Thyroid gland (tissue), 4 donors: ENCODE data around the gene DAG1. TPM values are rescaled to one million over a fixed set of nuclear protein-coding genes. Genes with fewer than 3 reads are reported as not detected.
A peak's percentile ranks its signal among the peaks of the same experiment; 100 is the strongest.

Experiments
- DNase-seq, 2 donors: peaks; one replicate each; pipeline ENCODE4 v3.0.0-alpha.2; 2019
- H3K27ac ChIP-seq, 3 donors: fragments of 200-600 bp; sonication (generic); 1 replicate in 2 of 3; 2 replicates in 1 of 3; pipeline ENCODE4 v1.5.1; 2016 to 2019; ENCODE audit warnings: mild to moderate bottlenecking in 1 of 3, moderate library complexity in 1 of 3
- H3K27me3 ChIP-seq: fragments of 200-600 bp; sonication (generic); one replicate; pipeline ENCODE4 v1.5.1; 2019
- H3K36me3 ChIP-seq, 2 donors: fragments of 200-600 bp; sonication (generic); one replicate each; pipeline ENCODE4 v1.5.1; 2016 to 2019
- H3K4me1 ChIP-seq, 2 donors: fragments of 200-600 bp; sonication (generic); one replicate each; pipeline ENCODE4 v1.5.1; 2017 to 2019
- H3K4me3 ChIP-seq, 3 donors: fragments of 200-600 bp; sonication (generic); replicated peaks in 1 of 3; 1 replicate in 2 of 3; 2 replicates in 1 of 3; pipeline ENCODE4 v1.5.1; 2016; ENCODE audit warnings: mild to moderate bottlenecking in 1 of 3
- H3K9me3 ChIP-seq: fragments of 200-600 bp; sonication (generic); one replicate; pipeline ENCODE4 v1.5.1; 2017
- POLR2A ChIP-seq, 2 donors: fragments of 450-650 bp; IDR thresholded peaks; one replicate each; pipeline ENCODE4 v1.6.1; 2017; ENCODE audit warnings: antibody characterized with exemption in 2 of 2, mild to moderate bottlenecking in 2 of 2, moderate library complexity in 1 of 2
- WGBS, 2 donors: methylation state at CpG; one replicate each; pipeline ENCODE4 v1.1.5; 2017; 5-methylcytosine and 5-hydroxymethylcytosine counted together
- intact Hi-C: fragments of 100-400 bp; cut with DNase I; formaldehyde crosslinking; loops from one replicate; pipeline ENCODE4 v1.15.1; 2023
- total RNA-seq, 4 donors: library from RNA; depleted of rRNA; stranded (reverse); fragments of >200 nt; gene quantifications; one replicate each; pipeline ENCODE4 v1.2.3, GENCODE V29; 2016
- TF ChIP-seq, protein P1 (sequence below), 6 experiments: fragments of 200-600 bp in 3 of 6; fragments of 450-650 bp in 3 of 6; sonication (generic) in 3 of 6; IDR thresholded peaks; one replicate each; pipeline ENCODE4 v1.5.1; 2016 to 2019; ENCODE audit warnings: antibody characterized with exemption in 6 of 6, mild to moderate bottlenecking in 2 of 6, inconsistent platforms in 1 of 6, moderate library complexity in 1 of 6

The DAG1 gene
- total RNA-seq, 4 donors from 2014 or later: 55.1 to 86.7 (median 79.6) TPM

GRCh38 chr3:49556500-49557275 lies 86.6 kb downstream of the DAG1 start:
- no peaks in the 10 kb centered on the region for H3K9me3 ChIP-seq
- no peaks in the 10 kb centered on the region for H3K36me3 ChIP-seq
- H3K4me1 ChIP-seq: peaks cover 13 to 15% of the 10 kb centered on the region in 2 donors
- H3K4me3 ChIP-seq: no peak overlapping the region
- no peak for DNase-seq
- 85 to 98% methylated on average over 2 to 3 of the region's 3 CpGs for WGBS, 2 donors
- TF ChIP-seq, protein P1, sequence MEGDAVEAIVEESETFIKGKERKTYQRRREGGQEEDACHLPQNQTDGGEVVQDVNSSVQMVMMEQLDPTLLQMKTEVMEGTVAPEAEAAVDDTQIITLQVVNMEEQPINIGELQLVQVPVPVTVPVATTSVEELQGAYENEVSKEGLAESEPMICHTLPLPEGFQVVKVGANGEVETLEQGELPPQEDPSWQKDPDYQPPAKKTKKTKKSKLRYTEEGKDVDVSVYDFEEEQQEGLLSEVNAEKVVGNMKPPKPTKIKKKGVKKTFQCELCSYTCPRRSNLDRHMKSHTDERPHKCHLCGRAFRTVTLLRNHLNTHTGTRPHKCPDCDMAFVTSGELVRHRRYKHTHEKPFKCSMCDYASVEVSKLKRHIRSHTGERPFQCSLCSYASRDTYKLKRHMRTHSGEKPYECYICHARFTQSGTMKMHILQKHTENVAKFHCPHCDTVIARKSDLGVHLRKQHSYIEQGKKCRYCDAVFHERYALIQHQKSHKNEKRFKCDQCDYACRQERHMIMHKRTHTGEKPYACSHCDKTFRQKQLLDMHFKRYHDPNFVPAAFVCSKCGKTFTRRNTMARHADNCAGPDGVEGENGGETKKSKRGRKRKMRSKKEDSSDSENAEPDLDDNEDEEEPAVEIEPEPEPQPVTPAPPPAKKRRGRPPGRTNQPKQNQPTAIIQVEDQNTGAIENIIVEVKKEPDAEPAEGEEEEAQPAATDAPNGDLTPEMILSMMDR (IDR thresholded peaks at IDR 0.05): no peak
- TF ChIP-seq POLR2A (IDR thresholded peaks at IDR 0.05): no peak
- H3K27ac ChIP-seq: no peak overlapping the region
- no peaks in the 10 kb centered on the region for H3K27me3 ChIP-seq
- intact Hi-C loops: no loop called here

- no peaks in the 10 kb centered on the region for H3K27me3 ChIP-seq
- intact Hi-C loops: no loop called here
- H3K27ac ChIP-seq: no peak overlapping the region
- H3K4me1 ChIP-seq: no peaks in the 10 kb centered on the region
- no peaks in the 10 kb centered on the region for H3K9me3 ChIP-seq
- no peak for TF ChIP-seq POLR2A (IDR thresholded peaks at IDR 0.05)
- TF ChIP-seq, protein P1 (IDR thresholded peaks at IDR 0.05): no peak
- DNase-seq: peak; percentile 15 to 63
- no peak overlapping the region for H3K4me3 ChIP-seq
- H3K36me3 ChIP-seq: no peaks in the 10 kb centered on the region
- WGBS, 2 donors: 51 to 60% methylated on average over 2 to 4 of the region's 4 CpGs
Observed at GRCh38 chr3:49563040-49563578, 93.0 kb downstream of the DAG1 start.

DNA sequence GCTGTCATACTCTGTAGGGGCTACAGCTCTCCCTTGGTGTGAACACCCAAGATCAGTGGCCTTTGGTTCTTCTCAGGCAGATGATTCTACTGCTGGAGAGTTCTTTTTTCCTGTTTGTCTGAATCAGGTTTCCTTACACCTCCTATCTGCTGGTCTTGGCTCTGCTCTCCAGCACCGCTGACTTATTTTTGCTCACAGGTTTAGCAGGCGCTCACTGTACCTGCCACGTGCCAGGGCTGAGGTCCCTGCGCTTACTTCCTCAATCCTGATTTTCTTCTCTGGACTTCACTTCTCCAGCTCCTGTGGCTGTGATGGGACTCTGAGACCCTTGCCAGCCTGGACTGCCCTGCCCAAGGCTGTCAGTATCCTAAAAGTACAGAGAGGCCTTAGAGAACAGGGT lies 93.7 kb downstream of the DAG1 start:
- Histone ChIP-seq H3K36me3 (no peaks in the 10 kb centered on the region), H3K4me1 (no peaks in the 10 kb centered on the region), H3K9me3 (no peaks in the 10 kb centered on the region), H3K4me3 (no peak overlapping the region), H3K27ac (no peak overlapping the region), H3K27me3 (no peaks in the 10 kb centered on the region)
- 94 to 96% methylated on average over 4 of the region's 4 CpGs for WGBS, 2 donors
- no peak for DNase-seq
- TF ChIP-seq, protein P1 (IDR thresholded peaks at IDR 0.05): no peak
- TF ChIP-seq POLR2A (IDR thresholded peaks at IDR 0.05): no peak
- intact Hi-C loops: no loop called here

- no peaks in the 10 kb centered on the region for H3K4me1 ChIP-seq
- H3K9me3 ChIP-seq: no peaks in the 10 kb centered on the region
- TF ChIP-seq, protein P1 (IDR thresholded peaks at IDR 0.05): no peak
- intact Hi-C loops: no loop called here
- no peak overlapping the region for H3K4me3 ChIP-seq
- no peak overlapping the region for H3K27ac ChIP-seq
- no peaks in the 10 kb centered on the region for H3K36me3 ChIP-seq
- 88 to 95% methylated on average over 2 of the region's 2 CpGs for WGBS, 2 donors
- no peak for DNase-seq
- no peaks in the 10 kb centered on the region for H3K27me3 ChIP-seq
Observed at GRCh38 chr3:49566312-49566711, 96.2 kb downstream of the DAG1 start.

DNA sequence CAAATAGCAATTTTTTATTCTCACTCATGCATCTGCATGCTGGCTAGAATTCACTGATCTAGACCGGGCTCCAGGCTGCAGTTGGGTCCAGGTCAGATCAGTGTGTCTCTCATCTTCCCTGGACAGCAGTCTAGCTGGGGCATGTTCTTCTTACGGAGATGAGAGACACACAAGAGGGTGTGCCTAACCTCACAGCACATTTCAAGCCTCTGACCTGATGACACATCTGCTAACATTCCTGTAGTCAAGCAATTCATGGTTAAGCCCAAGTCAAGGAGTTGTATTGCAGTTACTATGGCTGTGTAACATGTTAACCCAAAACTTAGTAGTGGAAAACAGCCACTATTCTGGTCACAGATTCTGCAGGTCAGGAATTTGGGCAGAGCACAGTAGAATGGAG lies 97.3 kb downstream of the DAG1 start:
- TF ChIP-seq, protein P1 (IDR thresholded peaks at IDR 0.05): no peak
- TF ChIP-seq POLR2A (IDR thresholded peaks at IDR 0.05): no peak
- H3K27me3 ChIP-seq: no peaks in the 10 kb centered on the region
- no peaks in the 10 kb centered on the region for H3K36me3 ChIP-seq
- H3K9me3 ChIP-seq: no peaks in the 10 kb centered on the region
- WGBS, 2 donors: 40 to 88% methylated on average over 2 of the region's 2 CpGs
- DNase-seq: no peak
- H3K27ac ChIP-seq: no peak overlapping the region
- H3K4me1 ChIP-seq: no peaks in the 10 kb centered on the region
- H3K4me3 ChIP-seq: no peak overlapping the region
- intact Hi-C loops: no loop called here
